PFSK-1 (cell line): ENCODE results near the gene TWF2.
A peak's percentile ranks its signal among the peaks of the same experiment; 100 is the strongest.

Experiments used
- FOXP2 ChIP-seq: optimal IDR thresholded peaks from 2 replicates; pipeline ENCODE3; 2011; ENCODE audit warnings: borderline replicate concordance, control low read depth, inconsistent platforms; ENCODE audit not compliant: insufficient read depth; ENCODE audit errors: extremely low read length, extremely low read depth
- POLR2AphosphoS5 ChIP-seq: IDR thresholded peaks from 2 replicates; pipeline ENCODE4 v1.6.1; 2012; ENCODE audit warnings: low read depth, mild to moderate bottlenecking, control low read depth, low read length, moderate library complexity
- REST ChIP-seq, 2 experiments: IDR thresholded peaks; 2 replicates each; pipeline versions ENCODE4 v1.6.1 to v1.8.0; 2011 to 2012; ENCODE audit warnings: low read depth in 2 of 2, low read length in 2 of 2, control low read depth in 1 of 2, inconsistent platforms in 1 of 2, mild to moderate bottlenecking in 1 of 2, moderate library complexity in 1 of 2; ENCODE audit not compliant: insufficient read depth in 1 of 2
- SIN3A ChIP-seq: IDR thresholded peaks from 2 replicates; pipeline ENCODE4 v1.6.1; 2012; ENCODE audit warnings: mild to moderate bottlenecking, low read length, moderate library complexity, borderline replicate concordance; ENCODE audit not compliant: insufficient read depth
- TAF1 ChIP-seq: IDR thresholded peaks from 2 replicates; pipeline ENCODE4 v1.6.1; 2012; ENCODE audit warnings: low read length, control low read depth, borderline replicate concordance; ENCODE audit not compliant: insufficient read depth

Gene TWF2

DNA sequence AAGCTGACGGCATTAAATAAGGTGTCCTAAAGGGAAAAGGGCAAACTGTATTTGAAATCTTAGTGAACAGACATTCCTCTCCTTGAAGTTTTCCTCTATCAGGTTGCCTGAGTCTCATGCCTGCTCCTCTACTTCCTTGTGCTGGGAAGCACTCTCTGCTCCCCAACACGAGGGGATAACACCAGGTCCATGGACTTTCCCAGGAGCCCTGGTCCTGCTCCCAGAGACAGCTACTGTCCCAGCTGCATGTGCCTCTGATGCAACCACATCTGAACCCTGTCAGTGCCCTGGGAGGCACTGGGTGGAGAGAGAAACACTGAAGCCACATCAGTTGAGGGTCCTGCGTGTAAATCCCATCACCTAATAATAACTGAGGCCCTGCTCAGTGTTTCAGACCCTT lies 20.9 kb downstream of the TWF2 start:
- no peak for TF ChIP-seq TAF1
- no peak for TF ChIP-seq FOXP2
- TF ChIP-seq SIN3A = no peak
- no peak for TF ChIP-seq REST (IDR thresholded peaks at IDR 0.05; ENCODE audit: insufficient read depth in 1 of 2, low read depth in 2 of 2, low read length in 2 of 2)
- TF ChIP-seq POLR2AphosphoS5 = no peak

GRCh38 chr3:52217409-52217805 lies 21.6 kb downstream of the TWF2 start:
- TF ChIP-seq SIN3A = no peak
- TF ChIP-seq FOXP2 = no peak
- no peak for TF ChIP-seq REST (IDR thresholded peaks at IDR 0.05; ENCODE audit: insufficient read depth in 1 of 2, low read depth in 2 of 2, low read length in 2 of 2)
- TF ChIP-seq POLR2AphosphoS5 = no peak
- no peak for TF ChIP-seq TAF1

- TF ChIP-seq FOXP2 (no peak), POLR2AphosphoS5 (no peak; the same call in 1 of the 2 replicates), REST (IDR thresholded peaks at IDR 0.05; ENCODE audit: insufficient read depth in 1 of 2, low read depth in 2 of 2, low read length in 2 of 2) (peak in 1 of 2 experiments; percentile 40; a peak in 1 of 4 replicates), SIN3A (peak; percentile 73; the same call in 1 of the 2 replicates)
These were observed 22.2 kb downstream of the TWF2 start for GRCh38 chr3:52216585-52217408.

- TF ChIP-seq TAF1 (no peak), SIN3A (no peak), FOXP2 (no peak), REST (IDR thresholded peaks at IDR 0.05; ENCODE audit: insufficient read depth in 1 of 2, low read depth in 2 of 2, low read length in 2 of 2) (no peak), POLR2AphosphoS5 (no peak)
These were observed 23.6 kb downstream of the TWF2 start for GRCh38 chr3:52215351-52215750.
